HG03135 (cell line): ENCODE results near the gene PHOX2B.
"Not testable (repeated sequence)": the region's sequence is repeated elsewhere in the genome, so short reads cannot be mapped to it uniquely, and the experiment has no call there.

Experiments used
- ATAC-seq: cut with Tn5 transposase; IDR thresholded peaks from one replicate; pipeline ENCODE4 v1.9.1; 2021; ENCODE audit warnings: mild to moderate bottlenecking, moderate library complexity; ENCODE audit not compliant: unreplicated experiment

Gene PHOX2B

DNA sequence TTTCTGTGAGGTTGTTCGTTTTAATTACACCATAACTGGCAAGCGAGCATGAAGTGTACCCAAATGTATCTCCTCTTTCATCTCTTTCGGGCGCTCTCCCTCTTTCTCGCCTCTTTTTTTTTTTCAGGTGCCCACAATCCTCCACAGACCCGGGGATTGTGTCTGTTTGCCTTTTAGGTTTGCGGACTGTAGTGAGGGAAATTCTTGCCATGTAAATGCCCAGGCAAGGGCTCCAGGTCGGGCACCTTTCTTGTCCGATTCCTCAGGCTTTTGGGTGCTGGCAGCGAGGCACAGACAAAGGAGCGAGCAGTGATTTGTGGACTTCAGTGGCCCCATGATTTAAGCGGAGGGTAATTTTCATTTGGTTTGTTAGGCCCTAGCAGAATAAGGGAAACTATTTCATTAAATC, 1.1 kb upstream of the PHOX2B start:
- ATAC-seq: no peak

DNA sequence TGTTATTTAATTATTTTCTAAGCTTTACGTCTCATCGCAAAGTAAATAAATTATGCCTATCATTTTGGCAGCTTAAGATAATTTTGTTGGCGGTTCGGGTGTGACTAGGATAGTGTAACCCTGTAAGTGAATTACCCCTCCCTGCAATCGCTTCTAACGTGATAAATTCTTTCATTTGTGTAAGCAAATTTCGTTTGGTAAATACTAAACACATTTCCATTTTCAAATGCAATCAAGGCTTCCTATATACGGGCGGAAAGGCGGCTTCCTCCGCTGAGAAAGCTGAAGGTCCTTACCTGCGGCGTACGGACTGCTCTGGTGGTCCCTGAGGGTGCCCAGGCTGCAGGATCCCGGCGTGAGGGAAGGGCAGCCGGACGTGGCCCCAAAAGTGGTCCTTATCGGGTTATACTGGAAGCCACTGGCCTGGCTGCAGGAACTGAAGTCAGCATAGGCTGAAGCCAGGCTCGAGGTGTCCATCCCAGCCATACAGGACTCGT, 403 bp downstream of the PHOX2B start:
- ATAC-seq: no peak

DNA sequence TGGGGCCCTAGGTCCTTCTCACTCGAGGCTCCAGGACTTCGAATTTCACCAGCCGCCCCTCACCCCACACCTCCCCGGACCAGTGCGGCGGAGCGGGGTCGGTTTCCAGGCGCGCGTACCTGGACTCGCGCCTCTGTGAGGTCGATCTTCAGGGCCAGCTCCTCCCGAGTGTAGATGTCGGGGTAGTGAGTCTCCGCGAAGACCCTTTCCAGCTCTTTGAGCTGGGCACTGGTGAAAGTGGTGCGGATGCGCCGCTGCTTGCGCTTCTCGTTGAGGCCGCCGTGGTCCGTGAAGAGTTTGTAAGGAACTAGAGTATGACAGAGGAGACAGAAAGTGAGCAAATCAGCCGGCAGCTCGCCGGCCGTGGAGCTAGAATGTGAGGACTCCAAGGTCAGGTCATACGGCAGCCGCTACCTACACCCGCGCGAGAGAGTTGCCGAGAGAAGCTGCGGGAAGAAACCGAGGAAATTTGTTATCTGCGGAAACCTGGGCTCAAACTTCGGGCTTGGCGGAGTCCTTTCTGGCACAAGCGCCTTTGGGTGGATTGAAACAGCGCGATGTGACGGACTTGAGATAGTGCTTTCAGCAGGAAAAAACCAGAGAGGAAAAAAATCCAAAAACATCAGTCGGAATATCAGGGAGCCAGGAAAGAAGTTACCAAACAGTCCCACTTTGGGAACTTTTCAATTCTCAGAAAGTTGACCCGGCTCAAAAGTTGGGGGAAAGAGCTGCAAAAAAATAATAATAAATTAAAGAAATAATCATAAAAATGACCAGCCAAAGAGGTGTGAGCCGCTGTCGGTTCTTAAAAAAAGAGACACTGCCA, 1.1 kb downstream of the PHOX2B start:
- ATAC-seq: no peak

DNA sequence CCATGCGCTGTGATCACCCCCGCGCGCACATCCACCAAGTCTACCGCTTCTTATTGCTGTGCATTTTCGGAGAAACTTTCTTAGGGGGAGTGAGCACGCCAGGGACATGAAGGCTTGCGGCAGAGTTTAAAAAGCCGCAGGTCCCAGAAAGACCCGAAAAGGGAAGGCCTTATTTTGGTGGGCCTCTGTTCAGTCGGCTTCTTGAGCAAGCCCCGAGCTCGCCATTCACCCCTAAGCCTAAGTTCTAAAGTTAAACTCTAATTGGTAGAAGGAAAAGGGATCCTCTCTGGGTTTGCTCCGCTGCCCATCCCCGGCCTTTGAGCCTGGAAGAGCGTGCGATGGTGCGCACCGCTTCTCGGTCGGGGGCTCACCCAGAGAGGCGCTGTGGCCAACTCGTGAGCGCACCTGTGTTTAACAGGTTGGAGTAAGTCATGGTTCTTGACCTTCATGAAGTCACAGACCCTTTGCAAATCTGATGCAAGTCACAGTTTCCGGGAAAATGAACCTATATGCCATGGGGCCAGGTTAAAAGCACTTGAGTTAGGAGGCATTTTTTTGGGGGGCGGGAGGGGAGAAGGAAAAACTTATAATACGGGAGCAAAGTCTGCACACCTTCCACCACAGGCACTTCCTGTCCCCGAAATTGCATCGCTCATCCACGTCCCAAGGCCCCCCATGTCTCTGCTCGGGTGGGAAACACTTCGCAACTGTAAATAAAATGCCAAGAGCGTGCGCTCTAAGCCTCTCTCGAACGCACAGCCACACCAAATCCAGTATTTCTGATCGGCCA, 1.9 kb downstream of the PHOX2B start:
- no peak for ATAC-seq

DNA sequence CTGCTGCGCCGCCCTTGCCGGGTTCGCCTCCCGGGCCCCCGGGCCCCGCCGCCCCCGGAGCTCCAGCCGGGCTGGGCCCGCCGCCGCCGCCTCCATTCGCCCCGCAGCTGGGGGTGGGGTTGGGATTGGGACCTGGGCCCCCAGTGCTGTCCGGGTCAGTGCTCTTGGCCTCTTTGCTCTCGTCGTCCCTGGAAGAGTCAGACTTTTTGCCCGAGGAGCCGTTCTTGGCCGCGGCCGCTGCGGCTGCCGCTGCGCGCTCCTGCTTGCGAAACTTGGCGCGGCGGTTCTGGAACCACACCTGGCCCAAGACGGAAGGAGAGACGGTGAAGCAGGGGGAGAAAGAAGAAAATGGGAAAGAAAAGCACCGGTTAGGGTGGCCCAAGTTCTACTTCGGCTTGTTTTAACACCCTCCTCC, 2.5 kb downstream of the PHOX2B start:
- ATAC-seq: no peak

DNA sequence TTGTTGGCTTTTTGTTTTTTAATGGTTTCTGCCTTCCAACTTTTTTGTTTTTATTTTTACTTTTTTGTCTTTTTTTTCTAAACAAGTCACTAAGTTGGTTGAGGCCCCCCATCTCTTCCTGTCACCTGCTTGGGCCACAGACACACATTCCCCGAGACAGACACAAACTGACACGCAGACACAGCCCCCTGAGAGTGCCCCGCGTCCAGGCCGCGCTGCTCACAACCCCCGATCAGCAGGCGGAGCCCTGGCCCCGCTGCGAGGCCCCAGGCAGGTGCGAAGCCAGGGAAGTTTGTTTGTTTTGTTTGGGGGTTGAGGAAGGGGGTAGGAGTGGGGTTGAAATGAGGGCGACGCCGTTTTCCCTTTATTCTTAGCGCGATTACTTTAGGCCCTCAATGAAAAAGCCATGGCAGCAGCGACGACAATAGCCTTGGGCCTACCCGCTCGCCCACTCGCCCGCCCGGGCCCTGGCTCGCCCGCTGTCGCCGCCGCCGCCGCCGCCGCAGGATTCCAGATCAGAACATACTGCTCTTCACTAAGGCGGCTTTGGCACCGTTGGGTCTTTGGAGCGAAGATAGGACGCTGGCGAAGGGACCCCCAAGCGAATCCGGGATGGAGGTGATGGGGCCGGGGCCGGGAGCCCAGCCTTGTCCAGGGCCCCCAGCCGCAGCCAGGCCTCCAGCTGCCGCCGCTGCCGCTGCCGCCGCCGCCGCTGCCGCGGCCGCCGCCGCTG, 3.1 kb downstream of the PHOX2B start:
- ATAC-seq: no peak

DNA sequence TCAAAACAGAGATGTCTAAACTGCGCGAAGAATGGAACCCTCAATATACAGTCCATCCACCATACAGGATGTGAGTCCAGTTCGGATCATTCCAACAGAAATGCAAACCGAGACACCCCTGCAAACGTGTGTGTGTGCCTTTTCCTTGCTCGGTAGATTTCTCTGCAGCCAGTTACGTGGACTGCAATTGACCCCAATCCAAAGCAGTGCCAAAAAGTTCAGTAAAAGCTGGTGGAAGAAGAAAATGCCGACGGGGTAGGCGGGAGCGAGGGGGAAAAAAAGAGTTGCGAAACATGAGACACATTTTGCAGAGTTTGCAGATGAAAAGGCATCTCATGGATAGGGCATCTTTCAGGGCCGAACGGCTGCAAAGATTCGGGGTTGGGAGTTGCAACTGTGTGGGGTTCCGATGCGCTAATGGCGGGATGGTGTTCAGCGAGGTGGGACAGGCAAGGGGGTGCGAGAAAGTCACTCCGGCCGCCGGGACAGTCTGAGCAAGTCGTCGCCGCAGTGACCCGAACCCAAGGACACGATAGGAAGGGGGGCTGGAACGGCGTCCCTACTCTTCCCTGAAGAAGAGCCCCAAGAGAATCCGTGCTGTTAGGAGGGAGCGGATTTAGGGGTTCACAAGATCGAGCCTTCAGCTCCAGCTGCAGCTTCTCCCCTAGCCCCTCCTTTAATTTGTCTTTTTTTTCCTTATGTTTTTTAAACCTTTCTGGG, 3.8 kb downstream of the PHOX2B start:
- ATAC-seq: no peak

DNA sequence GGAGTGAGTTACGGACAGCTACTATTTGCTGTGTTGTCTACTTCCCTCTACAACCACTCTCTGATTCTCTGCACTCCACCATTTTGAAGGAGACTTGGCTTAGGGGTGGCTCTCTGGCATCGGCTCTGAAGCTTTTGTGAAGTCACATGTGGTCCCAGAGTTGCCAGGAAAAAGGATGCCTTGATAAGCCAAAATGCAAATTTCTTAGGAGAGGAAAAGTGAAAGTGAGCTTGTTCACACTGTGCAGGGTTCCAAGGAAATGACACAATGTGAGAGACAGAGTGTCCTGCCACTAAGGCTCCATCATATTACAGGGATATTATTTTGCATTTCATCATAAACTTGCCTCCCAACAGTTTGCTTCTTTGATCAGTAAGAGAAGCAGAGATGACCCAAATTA, 7.2 kb downstream of the PHOX2B start:
- ATAC-seq: no peak

DNA sequence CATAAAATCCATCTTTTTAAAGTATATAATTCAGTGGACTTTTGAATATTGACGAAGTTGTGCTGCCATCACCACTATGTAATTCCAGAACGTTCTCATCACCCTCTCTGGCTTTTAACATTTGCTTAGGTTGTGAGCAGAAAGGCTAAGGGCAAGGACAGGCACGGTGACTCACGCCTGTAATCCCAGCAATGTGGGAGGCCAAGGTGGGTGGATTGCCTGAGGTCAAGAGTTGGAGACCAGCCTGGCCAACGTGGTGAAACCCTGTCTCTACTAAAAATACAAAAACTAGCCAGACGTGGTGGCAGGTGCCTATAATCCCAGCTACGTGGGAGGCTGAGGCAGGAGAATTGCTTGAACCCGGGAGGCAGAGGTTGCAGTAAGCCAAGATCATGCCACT, 11.0 kb downstream of the PHOX2B start:
- ATAC-seq: not testable (repeated sequence)

DNA sequence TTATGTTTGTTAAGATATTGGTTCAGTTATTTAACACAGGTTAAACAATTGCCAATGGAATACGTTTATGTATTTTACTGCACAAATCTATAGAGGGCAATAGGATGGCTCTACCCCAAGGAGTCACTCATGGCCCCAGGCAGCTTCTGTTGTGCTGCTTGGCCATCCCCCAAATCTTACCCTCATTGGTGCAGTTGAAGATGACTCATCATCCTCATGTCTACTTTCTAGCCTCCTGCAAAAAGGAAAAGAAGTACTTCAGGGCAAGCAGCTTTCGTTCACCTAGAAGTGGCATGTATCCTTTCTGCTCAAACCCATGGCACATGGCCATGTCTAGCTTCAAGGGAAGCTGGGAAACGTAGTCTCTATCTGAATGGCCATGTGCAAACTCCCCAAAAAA, 14.2 kb downstream of the PHOX2B start:
- ATAC-seq: no peak

DNA sequence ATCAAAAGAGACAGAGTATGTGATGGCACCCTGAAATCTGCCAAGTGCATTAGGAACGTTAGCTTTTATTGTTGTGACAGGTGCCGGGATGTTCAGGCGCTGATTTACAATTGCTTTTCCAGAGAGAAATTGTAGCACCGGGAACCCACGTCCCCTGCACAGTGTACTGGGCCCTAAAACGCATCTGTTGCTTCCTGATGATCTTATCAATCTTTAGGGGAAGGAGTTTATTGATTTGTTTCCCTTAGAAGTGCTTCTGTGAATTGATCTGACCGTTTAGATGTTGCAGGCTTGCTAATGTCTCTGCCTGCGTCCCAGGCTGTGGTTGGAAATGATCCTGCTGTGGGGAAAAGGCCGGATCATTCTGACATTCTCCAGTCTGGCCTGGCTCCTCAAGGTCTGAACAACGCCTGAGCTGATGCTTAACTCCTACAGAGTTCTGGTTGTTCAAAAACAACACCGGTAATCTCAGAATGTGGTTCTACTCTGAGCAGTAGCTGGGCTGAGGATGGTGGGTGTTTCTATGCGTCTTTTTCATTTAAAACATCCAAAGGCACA, 16.9 kb downstream of the PHOX2B start:
- no peak for ATAC-seq

DNA sequence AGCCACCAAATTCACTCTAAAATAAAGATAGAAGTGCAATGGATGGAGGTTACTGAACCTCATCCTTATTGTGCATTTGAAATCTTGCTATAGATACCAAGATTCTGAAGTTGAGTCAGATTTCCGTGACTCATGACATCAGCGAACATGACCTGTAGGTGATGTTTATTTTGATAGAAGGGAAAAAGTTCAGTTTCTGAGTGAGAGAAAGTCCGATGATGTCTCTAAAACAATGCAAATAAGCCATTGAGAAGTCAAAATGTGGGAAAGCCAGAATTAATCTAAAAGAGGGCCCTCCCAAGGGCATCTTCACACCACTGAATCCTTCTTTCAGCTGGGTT, 20.0 kb downstream of the PHOX2B start:
- ATAC-seq: no peak

DNA sequence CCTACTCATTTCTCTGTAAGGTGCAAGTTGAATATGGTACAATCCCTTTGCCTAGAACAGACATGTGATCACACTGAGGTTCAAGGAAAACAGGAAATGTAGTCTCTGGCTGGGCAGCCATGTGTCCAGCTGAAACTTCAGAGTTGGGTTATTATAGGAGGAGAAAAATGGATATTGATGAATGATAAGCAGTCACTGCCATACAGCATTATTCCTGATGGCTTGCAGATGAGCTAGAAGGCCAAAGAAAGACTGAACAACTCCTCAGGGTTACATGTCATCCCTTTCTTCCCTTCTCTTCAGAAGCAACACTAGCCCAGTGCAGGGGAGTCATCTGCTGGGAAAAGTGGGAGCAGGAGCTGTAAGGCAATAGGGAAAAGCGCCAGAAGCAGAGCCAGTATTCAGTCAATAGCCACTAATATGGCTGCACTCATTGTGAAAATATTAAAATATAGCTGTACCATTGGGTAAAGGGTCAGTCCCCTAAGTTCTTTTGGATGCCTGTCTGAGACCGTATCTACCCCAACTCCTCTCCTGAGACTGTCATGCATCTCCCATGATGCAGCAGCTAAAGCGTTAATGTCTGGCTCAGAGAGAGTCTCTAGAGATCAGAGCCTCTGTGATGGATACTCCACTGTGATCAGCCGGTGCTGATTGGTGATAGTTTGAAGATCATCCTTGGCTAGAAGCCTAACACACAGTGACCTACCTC, 20.5 kb downstream of the PHOX2B start:
- ATAC-seq: no peak

DNA sequence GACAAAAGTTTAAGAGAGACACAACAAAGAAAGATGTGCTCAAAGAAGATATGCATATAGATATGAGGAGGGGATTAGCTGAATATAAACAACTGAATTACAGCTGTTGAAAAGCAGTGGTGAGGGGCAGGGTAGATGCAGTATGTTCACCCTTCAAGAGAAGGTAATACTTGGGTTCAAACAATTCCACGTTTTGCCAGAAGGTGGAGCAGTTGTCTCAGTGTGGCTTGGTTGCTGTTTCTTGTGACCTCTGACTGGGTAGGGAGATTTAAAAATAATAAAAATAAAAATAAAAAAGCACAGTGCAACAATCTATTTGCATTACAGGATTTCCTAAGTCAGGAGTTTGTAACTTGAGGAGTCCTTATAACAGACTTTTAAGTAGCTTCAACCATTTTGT, 23.3 kb downstream of the PHOX2B start:
- ATAC-seq: no peak

DNA sequence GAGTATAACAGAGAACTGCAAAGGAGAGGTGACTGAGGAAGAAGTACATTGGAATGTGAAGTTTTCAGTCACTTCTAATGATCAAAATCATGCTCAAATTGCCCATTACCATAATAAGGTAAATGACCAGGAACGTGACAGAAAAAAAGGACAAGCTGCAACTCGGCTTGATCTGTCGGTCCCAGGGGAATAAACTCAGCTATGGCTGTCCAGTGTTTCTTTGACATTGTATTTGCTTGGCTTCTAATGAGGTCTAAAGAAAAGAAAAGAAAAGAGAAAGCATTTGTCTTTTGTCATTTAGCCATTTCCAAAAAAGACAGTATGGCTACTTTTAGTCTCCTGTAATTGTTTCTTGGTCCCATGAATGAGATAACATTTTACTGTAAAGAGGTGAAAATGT, 25.2 kb downstream of the PHOX2B start:
- no peak for ATAC-seq

DNA sequence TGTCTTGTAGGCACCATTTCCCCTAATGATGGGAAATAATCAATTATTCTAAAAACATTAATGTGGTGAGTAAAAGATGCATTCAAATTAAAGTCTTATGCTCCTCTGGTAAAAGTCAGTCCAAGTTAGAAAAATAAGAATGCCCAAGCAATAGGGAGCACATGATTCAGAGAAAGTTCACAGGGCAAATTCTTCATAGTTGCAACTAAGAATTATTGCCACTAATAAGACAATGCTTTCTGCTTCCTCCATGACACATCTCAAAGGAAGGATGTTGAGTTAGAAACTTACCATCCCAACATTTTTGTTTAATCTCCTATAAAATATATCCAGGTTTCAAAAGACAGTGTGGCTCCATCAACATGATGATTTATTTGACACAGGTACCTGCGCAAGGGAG, 26.3 kb downstream of the PHOX2B start:
- ATAC-seq: no peak

DNA sequence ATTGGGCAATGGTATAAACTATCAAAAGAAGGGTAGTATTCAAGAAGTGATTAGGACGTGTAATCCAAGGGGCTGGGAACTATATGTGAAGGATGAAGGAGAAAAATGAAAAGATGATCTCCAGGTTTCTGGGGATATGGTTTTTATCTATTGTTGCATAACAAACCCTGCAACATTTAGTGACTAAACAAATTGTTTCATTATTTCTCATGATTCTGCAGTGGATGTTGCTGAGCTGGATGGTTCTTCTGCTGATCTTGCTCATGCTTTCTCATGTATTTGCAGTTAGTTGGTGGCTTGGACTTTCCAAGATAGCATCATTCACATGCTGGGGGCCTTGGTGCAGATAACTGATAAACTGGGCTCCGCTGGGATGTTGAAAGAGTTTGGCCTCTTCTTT, 29.1 kb downstream of the PHOX2B start:
- no peak for ATAC-seq

DNA sequence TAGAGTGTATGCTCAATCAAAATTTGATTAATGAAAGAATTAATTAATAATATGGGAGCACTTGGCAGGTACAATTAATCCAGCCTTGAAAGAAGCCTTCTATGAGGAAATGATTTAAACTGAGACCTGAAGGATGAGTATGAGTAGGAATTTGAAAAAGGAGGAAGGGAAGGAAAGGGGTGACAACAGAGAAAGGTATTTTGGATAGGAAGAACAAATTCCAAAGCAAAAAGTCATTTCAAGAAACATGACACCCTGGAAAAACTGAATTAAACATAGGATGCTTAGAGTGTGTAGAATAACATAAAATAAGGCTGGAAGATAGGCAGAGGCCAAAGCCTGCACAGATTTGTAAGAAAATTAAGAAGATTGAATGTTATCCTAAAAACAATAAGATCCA, 29.6 kb downstream of the PHOX2B start:
- ATAC-seq: no peak

DNA sequence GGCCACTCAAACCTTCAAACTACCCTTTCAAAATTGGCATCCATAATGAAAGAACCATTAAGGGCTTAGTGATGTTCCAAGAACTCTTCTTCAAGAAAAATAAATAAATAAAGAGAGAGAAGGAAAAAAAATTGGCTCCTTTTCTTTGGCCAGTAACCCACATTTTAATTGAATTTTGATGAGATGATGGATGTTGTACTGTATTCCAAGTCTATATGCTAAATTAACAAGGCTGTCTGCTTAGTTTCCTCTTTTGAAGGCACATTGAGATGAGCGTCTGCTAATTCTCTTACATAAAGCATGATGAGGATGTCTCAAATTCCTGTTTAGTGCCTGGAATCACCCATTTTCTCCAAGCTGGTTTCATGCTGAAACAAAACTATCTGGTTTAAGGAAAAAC, 33.4 kb downstream of the PHOX2B start:
- no peak for ATAC-seq
